ENCODE data around the gene HDAC1. TPM values are rescaled to one million over a fixed set of nuclear protein-coding genes. Genes with fewer than 3 reads are reported as not detected.
A peak's percentile ranks its signal among the peaks of the same experiment; 100 is the strongest.

Gene HDAC1
- total RNA-seq, 1 experiment from 2014 or later: 117 TPM

GRCh38 chr1:32334274-32334861 lies 42.5 kb downstream of the HDAC1 start:
- ChIA-PET POLR2A (no interaction called here), CTCF (no interaction called here)
- H3K27me3 ChIP-seq (replicated peaks; ENCODE audit: control insufficient read depth, insufficient read depth, low read length): no peaks in the 10 kb centered on the region
- peak overlapping the region; percentile 59 for H3K27ac Mint-ChIP-seq (ENCODE audit: unreplicated experiment)
- H3K4me1 Mint-ChIP-seq (ENCODE audit: low read depth, unreplicated experiment): peaks cover 21% of the 10 kb centered on the region
- intact Hi-C loops (cut with micrococcal nuclease; ENCODE audit: unreplicated experiment): no loop called here
- H3K36me3 ChIP-seq (ENCODE audit: control insufficient read depth, insufficient read depth, low read length): peaks cover 2% of the 10 kb centered on the region; the same call in 1 of the 2 replicates
- H3K36me3 Mint-ChIP-seq (ENCODE audit: insufficient read depth, unreplicated experiment): peaks cover 67% of the 10 kb centered on the region
- peak overlapping the region; percentile 79 for H3K4me3 ChIP-seq (ENCODE audit: low read depth, low read length)
- H3K9me3 Mint-ChIP-seq (ENCODE audit: unreplicated experiment): no peaks in the 10 kb centered on the region
- BruUV-seq (replicated peaks): no TSS peak
- no peak for DNase-seq
- H3K27me3 Mint-ChIP-seq (ENCODE audit: insufficient read depth, unreplicated experiment): no peaks in the 10 kb centered on the region
- TF ChIP-seq, protein P1, sequence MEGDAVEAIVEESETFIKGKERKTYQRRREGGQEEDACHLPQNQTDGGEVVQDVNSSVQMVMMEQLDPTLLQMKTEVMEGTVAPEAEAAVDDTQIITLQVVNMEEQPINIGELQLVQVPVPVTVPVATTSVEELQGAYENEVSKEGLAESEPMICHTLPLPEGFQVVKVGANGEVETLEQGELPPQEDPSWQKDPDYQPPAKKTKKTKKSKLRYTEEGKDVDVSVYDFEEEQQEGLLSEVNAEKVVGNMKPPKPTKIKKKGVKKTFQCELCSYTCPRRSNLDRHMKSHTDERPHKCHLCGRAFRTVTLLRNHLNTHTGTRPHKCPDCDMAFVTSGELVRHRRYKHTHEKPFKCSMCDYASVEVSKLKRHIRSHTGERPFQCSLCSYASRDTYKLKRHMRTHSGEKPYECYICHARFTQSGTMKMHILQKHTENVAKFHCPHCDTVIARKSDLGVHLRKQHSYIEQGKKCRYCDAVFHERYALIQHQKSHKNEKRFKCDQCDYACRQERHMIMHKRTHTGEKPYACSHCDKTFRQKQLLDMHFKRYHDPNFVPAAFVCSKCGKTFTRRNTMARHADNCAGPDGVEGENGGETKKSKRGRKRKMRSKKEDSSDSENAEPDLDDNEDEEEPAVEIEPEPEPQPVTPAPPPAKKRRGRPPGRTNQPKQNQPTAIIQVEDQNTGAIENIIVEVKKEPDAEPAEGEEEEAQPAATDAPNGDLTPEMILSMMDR (IDR thresholded peaks at IDR 0.05; ENCODE audit: insufficient read depth in 1 of 2, low read depth in 1 of 2, low read length in 1 of 2, severe bottlenecking in 1 of 2, unreplicated experiment in 1 of 2): no peak
- H3K9me3 ChIP-seq: no peaks in the 10 kb centered on the region
- H3K4me3 Mint-ChIP-seq (ENCODE audit: unreplicated experiment): peak overlapping the region; percentile 83
- H3K4me1 ChIP-seq: peaks cover 22% of the 10 kb centered on the region

- Mint-ChIP-seq H3K36me3 (ENCODE audit: insufficient read depth, unreplicated experiment) (peaks cover 65% of the 10 kb centered on the region), H3K27me3 (ENCODE audit: insufficient read depth, unreplicated experiment) (no peaks in the 10 kb centered on the region), H3K4me3 (ENCODE audit: unreplicated experiment) (peak overlapping the region; percentile 83), H3K27ac (ENCODE audit: unreplicated experiment) (peak overlapping the region; percentile 59), H3K9me3 (ENCODE audit: unreplicated experiment) (no peaks in the 10 kb centered on the region), H3K4me1 (ENCODE audit: low read depth, unreplicated experiment) (peaks cover 21% of the 10 kb centered on the region)
- ChIA-PET CTCF (no interaction called here), POLR2A (interaction anchor here (0.6 to 1.7 kb wide), 3 partner anchors 59 to 261 kb away, joined by 5 to 9 read pairs (median 6); partner anchors contain the start of gene BSDC1)
- TF ChIP-seq, protein P1 (IDR thresholded peaks at IDR 0.05; ENCODE audit: insufficient read depth in 1 of 2, low read depth in 1 of 2, low read length in 1 of 2, severe bottlenecking in 1 of 2, unreplicated experiment in 1 of 2): peak; percentile 39 to 52
- Histone ChIP-seq H3K36me3 (ENCODE audit: control insufficient read depth, insufficient read depth, low read length) (peaks cover 2% of the 10 kb centered on the region; the same call in 1 of the 2 replicates), H3K27me3 (replicated peaks; ENCODE audit: control insufficient read depth, insufficient read depth, low read length) (no peaks in the 10 kb centered on the region), H3K9me3 (no peaks in the 10 kb centered on the region), H3K4me3 (ENCODE audit: low read depth, low read length) (peak overlapping the region; percentile 79), H3K4me1 (peaks cover 22% of the 10 kb centered on the region)
- DNase-seq: peak in 1 of 2 experiments; percentile 51
- no TSS peak for BruUV-seq (replicated peaks)
- intact Hi-C loops (cut with micrococcal nuclease; ENCODE audit: unreplicated experiment): no loop called here
These were observed 43.1 kb downstream of the HDAC1 start for GRCh38 chr1:32334864-32335534.

DNA sequence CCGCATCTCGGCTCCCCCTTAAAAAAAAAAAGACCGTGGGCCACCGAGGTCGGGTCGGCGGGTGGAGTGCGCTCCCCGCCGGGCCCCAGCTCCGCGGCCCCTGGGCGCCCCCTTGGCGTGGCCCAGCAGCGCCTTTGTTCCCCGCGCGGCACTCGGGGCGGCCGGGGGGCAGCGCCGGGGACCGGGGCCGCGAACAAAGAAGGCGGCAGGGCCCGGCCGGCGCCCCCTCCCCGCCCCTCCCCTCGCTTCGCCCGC lies 43.6 kb downstream of the HDAC1 start:
- BruUV-seq (replicated peaks): no TSS peak
- Histone ChIP-seq H3K4me1 (peaks cover 22% of the 10 kb centered on the region), H3K4me3 (ENCODE audit: low read depth, low read length) (peak overlapping the region; percentile 79), H3K36me3 (ENCODE audit: control insufficient read depth, insufficient read depth, low read length) (peaks cover 2% of the 10 kb centered on the region; the same call in 1 of the 2 replicates), H3K27me3 (replicated peaks; ENCODE audit: control insufficient read depth, insufficient read depth, low read length) (no peaks in the 10 kb centered on the region), H3K9me3 (no peaks in the 10 kb centered on the region)
- no peaks in the 10 kb centered on the region for H3K9me3 Mint-ChIP-seq (ENCODE audit: unreplicated experiment)
- no peak overlapping the region for H3K27ac Mint-ChIP-seq (ENCODE audit: unreplicated experiment)
- H3K36me3 Mint-ChIP-seq (ENCODE audit: insufficient read depth, unreplicated experiment): peaks cover 62% of the 10 kb centered on the region
- TF ChIP-seq, protein P1 (IDR thresholded peaks at IDR 0.05; ENCODE audit: insufficient read depth in 1 of 2, low read depth in 1 of 2, low read length in 1 of 2, severe bottlenecking in 1 of 2, unreplicated experiment in 1 of 2): no peak
- DNase-seq: no peak
- H3K27me3 Mint-ChIP-seq (ENCODE audit: insufficient read depth, unreplicated experiment): no peaks in the 10 kb centered on the region
- intact Hi-C loops (cut with micrococcal nuclease; ENCODE audit: unreplicated experiment): no loop called here
- ChIA-PET POLR2A (interaction anchor here (0.5 to 1.7 kb wide), 13 partner anchors 10 to 315 kb away, joined by 3 to 17 read pairs (median 6); partner anchors contain the start of genes BSDC1, HDAC1 and RBBP4), CTCF (no interaction called here)
- H3K4me1 Mint-ChIP-seq (ENCODE audit: low read depth, unreplicated experiment): peaks cover 21% of the 10 kb centered on the region
- peak overlapping the region; percentile 83 for H3K4me3 Mint-ChIP-seq (ENCODE audit: unreplicated experiment)
